Liver (tissue), 9 donors: Measurements from ENCODE around the gene STRADA. TPM values are rescaled to one million over a fixed set of nuclear protein-coding genes. Genes with fewer than 3 reads are reported as not detected.
A peak's percentile ranks its signal among the peaks of the same experiment; 100 is the strongest.

Source experiments
- DNase-seq: peaks from one replicate; pipeline ENCODE4 v3.0.0-alpha.2; 2017; ENCODE audit warnings: low spot score
- H3K27ac ChIP-seq, 2 donors: one replicate each; pipeline ENCODE4 v1.7.0; 2013; ENCODE audit warnings: inconsistent platforms in 2 of 2, low read length in 2 of 2, control low read depth in 1 of 2, low read depth in 1 of 2, mild to moderate bottlenecking in 1 of 2
- H3K27me3 ChIP-seq, 4 donors: one replicate each; pipeline versions ENCODE4 v1.6.1 to v1.7.0; 2013; ENCODE audit warnings: low read length in 3 of 4, inconsistent platforms in 1 of 4, mild to moderate bottlenecking in 1 of 4, moderate library complexity in 1 of 4; ENCODE audit not compliant: control insufficient read depth in 4 of 4, insufficient read depth in 4 of 4
- H3K36me3 ChIP-seq, 4 donors: one replicate each; pipeline versions ENCODE4 v1.6.1 to v1.7.0; 2013; ENCODE audit warnings: low read length in 3 of 4, mild to moderate bottlenecking in 3 of 4, low read depth in 1 of 4, moderate library complexity in 1 of 4; ENCODE audit not compliant: control insufficient read depth in 4 of 4, insufficient read depth in 3 of 4
- H3K4me1 ChIP-seq, 4 donors: one replicate each; pipeline versions ENCODE4 v1.6.1 to v1.7.0; 2013; ENCODE audit warnings: low read length in 3 of 4, mild to moderate bottlenecking in 3 of 4, moderate library complexity in 1 of 4; ENCODE audit not compliant: control insufficient read depth in 4 of 4, insufficient read depth in 4 of 4
- H3K4me3 ChIP-seq, 3 donors: one replicate each; pipeline versions ENCODE4 v1.6.1 to v1.7.0; 2013; ENCODE audit warnings: low read length in 3 of 3, control low read depth in 1 of 3, low read depth in 1 of 3, mild to moderate bottlenecking in 1 of 3
- H3K9ac ChIP-seq, 2 donors: one replicate each; pipeline ENCODE4 v1.7.0; 2013; ENCODE audit warnings: low read length in 2 of 2, mild to moderate bottlenecking in 2 of 2, moderate library complexity in 2 of 2, control low read depth in 1 of 2, low read depth in 1 of 2
- H3K9me3 ChIP-seq, 4 donors: one replicate each; pipeline versions ENCODE4 v1.6.1 to v1.7.0; 2013; ENCODE audit warnings: low read length in 3 of 4; ENCODE audit not compliant: control insufficient read depth in 4 of 4
- EGR1 ChIP-seq, 2 donors: IDR thresholded peaks; 2 replicates each; pipeline ENCODE4 v1.6.1; 2016 to 2018; ENCODE audit warnings: antibody characterized with exemption in 2 of 2, low read depth in 2 of 2
- FOXA1 ChIP-seq: IDR thresholded peaks from 2 replicates; pipeline ENCODE4 v1.6.1; 2016; ENCODE audit warnings: antibody characterized with exemption
- FOXA2 ChIP-seq: IDR thresholded peaks from 2 replicates; pipeline ENCODE4 v1.6.1; 2016; ENCODE audit warnings: antibody characterized with exemption
- GABPA ChIP-seq, 2 donors: IDR thresholded peaks in 1 of 2; conservative IDR thresholded peaks in 1 of 2; 2 replicates each; pipeline ENCODE4 v1.6.1; 2016; ENCODE audit warnings: antibody characterized with exemption in 2 of 2, mild to moderate bottlenecking in 1 of 2, moderate library complexity in 1 of 2
- HNF4A ChIP-seq, 2 donors: conservative IDR thresholded peaks; 2 replicates each; pipeline ENCODE4 v1.6.1; 2016; ENCODE audit warnings: antibody characterized with exemption in 2 of 2, mild to moderate bottlenecking in 2 of 2
- HNF4G ChIP-seq: IDR thresholded peaks from 2 replicates; pipeline ENCODE4 v1.6.1; 2016; ENCODE audit warnings: antibody characterized with exemption
- JUND ChIP-seq, 2 donors: IDR thresholded peaks; 2 replicates each; pipeline ENCODE4 v1.6.1; 2016; ENCODE audit warnings: antibody characterized with exemption in 2 of 2
- NR2F2 ChIP-seq: IDR thresholded peaks from 2 replicates; pipeline ENCODE4 v1.6.1; 2016; ENCODE audit warnings: antibody characterized with exemption
- RAD21 ChIP-seq, 2 donors: IDR thresholded peaks; 2 replicates each; pipeline ENCODE4 v1.6.1; 2016; ENCODE audit warnings: antibody characterized with exemption in 2 of 2, mild to moderate bottlenecking in 2 of 2
- RXRA ChIP-seq, 2 donors: IDR thresholded peaks; 2 replicates each; pipeline ENCODE4 v1.6.1; 2017 to 2018; ENCODE audit warnings: antibody characterized with exemption in 2 of 2, mild to moderate bottlenecking in 1 of 2
- SP1 ChIP-seq: IDR thresholded peaks from 2 replicates; pipeline ENCODE4 v1.6.1; 2018; ENCODE audit warnings: antibody characterized with exemption, mild to moderate bottlenecking
- TAF1 ChIP-seq: conservative IDR thresholded peaks from 2 replicates; pipeline ENCODE4 v1.6.1; 2016; ENCODE audit warnings: antibody characterized with exemption, mild to moderate bottlenecking
- YY1 ChIP-seq: IDR thresholded peaks from 2 replicates; pipeline ENCODE4 v1.6.1; 2016; ENCODE audit warnings: antibody characterized with exemption, mild to moderate bottlenecking
- WGBS: extraction: QIAGEN DNeasy Blood & Tissue Kit; methylation state at CpG from one replicate; pipeline ENCODE4 v1.1.7; 2013; 5-methylcytosine and 5-hydroxymethylcytosine counted together
- polyA plus RNA-seq, 2 donors: library from polyadenylated mRNA; stranded (reverse) in 1 of 2; unstranded in 1 of 2; fragments of 200-250 nt in 1 of 2; fragments of >200 nt in 1 of 2; fragmentation: Nextera tagmentation in 1 of 2; extraction: Ambion mirVana in 1 of 2; gene quantifications; one replicate each; pipeline versions ENCODE4 v1.2.1 to v1.2.3, GENCODE V29; 2013 to 2015
- total RNA-seq, 2 donors: library from RNA; depleted of rRNA; stranded (reverse); fragments of >200 nt; gene quantifications; one replicate each; pipeline ENCODE4 v1.2.3, GENCODE V29; 2014
- TF ChIP-seq, protein P1 (sequence below): IDR thresholded peaks from 2 replicates; pipeline ENCODE4 v1.6.1; 2016; ENCODE audit warnings: antibody characterized with exemption, mild to moderate bottlenecking
- TF ChIP-seq, protein P2 (sequence below): IDR thresholded peaks from 2 replicates; pipeline ENCODE4 v1.6.1; 2016; ENCODE audit warnings: antibody characterized with exemption
- TF ChIP-seq, protein P3 (sequence below): fragments of 150-350 bp; IDR thresholded peaks from 2 replicates; pipeline ENCODE4 v1.5.1; 2017; ENCODE audit warnings: improper control_type of control experiment, low read depth, low read length; ENCODE audit not compliant: missing input control
- TF ChIP-seq, protein P4 (sequence below): IDR thresholded peaks from 2 replicates; pipeline ENCODE4 v1.6.1; 2016; ENCODE audit warnings: antibody characterized with exemption
- TF ChIP-seq, protein P5 (sequence below): IDR thresholded peaks from 2 replicates; pipeline ENCODE4 v1.6.1; 2016; ENCODE audit warnings: antibody characterized with exemption
- donor health status: healthy.
- donor health status: healthy.
- donor health status: healthy.
- donor health status: healthy.
- donor health status: healthy.

The STRADA gene
- total and polyA plus RNA-seq, 4 donors: 7.7 to 17.9 (median 8.2) TPM

DNA sequence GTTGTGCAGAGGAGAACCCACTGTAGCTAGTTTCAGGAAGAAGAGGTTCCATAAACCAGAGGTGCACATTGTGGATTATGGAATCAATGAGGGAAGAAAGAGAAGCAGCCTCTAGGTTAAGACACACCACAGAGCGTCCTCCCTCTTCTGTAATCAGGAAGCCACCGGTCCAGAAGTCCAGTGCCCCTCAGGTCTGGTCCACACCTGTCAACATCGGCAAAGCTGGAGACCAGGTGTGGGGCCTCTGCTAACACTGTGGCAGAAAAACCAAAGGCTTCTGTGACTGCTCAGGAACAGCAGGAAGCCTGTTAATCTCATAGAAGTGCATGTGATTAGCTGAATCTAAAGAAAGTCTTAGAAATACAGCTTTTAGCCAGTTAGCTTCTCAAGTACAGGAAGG, 65.0 kb downstream of the STRADA start (continued):
- TF ChIP-seq, protein P1, sequence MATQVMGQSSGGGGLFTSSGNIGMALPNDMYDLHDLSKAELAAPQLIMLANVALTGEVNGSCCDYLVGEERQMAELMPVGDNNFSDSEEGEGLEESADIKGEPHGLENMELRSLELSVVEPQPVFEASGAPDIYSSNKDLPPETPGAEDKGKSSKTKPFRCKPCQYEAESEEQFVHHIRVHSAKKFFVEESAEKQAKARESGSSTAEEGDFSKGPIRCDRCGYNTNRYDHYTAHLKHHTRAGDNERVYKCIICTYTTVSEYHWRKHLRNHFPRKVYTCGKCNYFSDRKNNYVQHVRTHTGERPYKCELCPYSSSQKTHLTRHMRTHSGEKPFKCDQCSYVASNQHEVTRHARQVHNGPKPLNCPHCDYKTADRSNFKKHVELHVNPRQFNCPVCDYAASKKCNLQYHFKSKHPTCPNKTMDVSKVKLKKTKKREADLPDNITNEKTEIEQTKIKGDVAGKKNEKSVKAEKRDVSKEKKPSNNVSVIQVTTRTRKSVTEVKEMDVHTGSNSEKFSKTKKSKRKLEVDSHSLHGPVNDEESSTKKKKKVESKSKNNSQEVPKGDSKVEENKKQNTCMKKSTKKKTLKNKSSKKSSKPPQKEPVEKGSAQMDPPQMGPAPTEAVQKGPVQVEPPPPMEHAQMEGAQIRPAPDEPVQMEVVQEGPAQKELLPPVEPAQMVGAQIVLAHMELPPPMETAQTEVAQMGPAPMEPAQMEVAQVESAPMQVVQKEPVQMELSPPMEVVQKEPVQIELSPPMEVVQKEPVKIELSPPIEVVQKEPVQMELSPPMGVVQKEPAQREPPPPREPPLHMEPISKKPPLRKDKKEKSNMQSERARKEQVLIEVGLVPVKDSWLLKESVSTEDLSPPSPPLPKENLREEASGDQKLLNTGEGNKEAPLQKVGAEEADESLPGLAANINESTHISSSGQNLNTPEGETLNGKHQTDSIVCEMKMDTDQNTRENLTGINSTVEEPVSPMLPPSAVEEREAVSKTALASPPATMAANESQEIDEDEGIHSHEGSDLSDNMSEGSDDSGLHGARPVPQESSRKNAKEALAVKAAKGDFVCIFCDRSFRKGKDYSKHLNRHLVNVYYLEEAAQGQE: no peak
- TF ChIP-seq JUND (IDR thresholded peaks at IDR 0.05): no peak
- TF ChIP-seq FOXA1: no peak
- TF ChIP-seq EGR1 (IDR thresholded peaks at IDR 0.05; ENCODE audit: low read depth in 2 of 2): no peak
- no peak for TF ChIP-seq SP1
- TF ChIP-seq GABPA (IDR thresholded peaks at IDR 0.05 in 1 of 2, conservative IDR thresholded peaks at IDR 0.05 in 1 of 2): no peak
- TF ChIP-seq, protein P2, sequence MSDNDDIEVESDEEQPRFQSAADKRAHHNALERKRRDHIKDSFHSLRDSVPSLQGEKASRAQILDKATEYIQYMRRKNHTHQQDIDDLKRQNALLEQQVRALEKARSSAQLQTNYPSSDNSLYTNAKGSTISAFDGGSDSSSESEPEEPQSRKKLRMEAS: no peak
- no peak for TF ChIP-seq YY1
- no peak for TF ChIP-seq RAD21 (IDR thresholded peaks at IDR 0.05)
- no peak for TF ChIP-seq FOXA2
- no peak for TF ChIP-seq RXRA (IDR thresholded peaks at IDR 0.05)

DNA sequence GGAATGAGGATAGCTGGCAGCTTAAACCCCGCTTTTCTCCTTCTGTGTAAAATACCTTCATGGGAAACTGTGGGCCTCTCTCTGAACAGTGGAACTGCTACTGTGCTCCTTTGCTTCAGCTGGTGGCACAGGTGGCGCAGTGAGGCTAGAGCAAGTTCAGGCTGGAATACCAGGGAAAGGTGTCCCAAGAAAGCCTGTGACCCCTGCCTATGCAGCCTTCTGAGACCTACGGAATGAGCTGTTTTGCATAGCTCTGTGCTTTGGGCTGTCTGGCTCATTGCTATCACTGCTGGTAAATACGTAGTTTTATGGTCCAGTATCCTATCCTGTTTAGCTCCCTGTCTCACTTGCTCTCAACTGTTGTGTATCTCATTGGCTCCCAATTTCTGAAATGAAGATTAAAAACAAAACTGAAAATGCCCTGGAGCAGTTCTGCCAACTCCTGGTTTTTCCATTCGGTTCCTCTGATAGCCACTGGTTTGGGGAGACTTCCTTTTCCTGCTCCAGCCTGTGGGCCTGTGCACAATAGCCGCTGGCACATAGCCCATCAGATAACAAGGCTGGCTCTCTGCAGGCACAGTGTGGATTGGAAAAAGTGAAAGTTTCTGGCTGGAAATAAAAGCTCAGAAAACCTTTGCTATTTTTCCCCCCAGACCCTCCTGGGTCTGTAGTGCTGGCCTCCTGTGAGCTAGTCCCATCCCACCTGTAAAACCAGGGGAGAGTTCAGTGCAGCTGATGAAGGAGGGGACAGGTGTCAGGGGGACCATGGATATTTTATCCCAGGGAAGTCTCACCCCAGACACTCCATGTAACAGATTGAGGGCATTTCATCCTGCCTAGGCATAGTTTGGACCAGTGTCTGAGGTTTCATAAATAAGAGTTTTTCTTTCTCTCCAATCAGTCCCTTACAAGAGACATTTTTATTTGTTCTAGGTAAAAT, 65.7 kb downstream of the STRADA start:
- peak overlapping the region in 1 of 3 donors; percentile 8 for H3K4me3 ChIP-seq
- peaks cover 0 to 8% (median 3%) of the 10 kb centered on the region in 4 donors for H3K36me3 ChIP-seq
- no peaks in the 10 kb centered on the region for H3K9me3 ChIP-seq
- peaks cover 0 to 24% (median 16%) of the 10 kb centered on the region in 4 donors for H3K4me1 ChIP-seq
- peak; percentile 68 for DNase-seq
- no peaks in the 10 kb centered on the region for H3K27me3 ChIP-seq
- H3K27ac ChIP-seq: peak overlapping the region; percentile 81 to 82
- 37% methylated on average over 6 of the region's 6 CpGs for WGBS
- H3K9ac ChIP-seq: peak overlapping the region; percentile 3 to 60
- TF ChIP-seq YY1 (no peak), GABPA (IDR thresholded peaks at IDR 0.05 in 1 of 2, conservative IDR thresholded peaks at IDR 0.05 in 1 of 2) (peak; percentile 52 to 76), SP1 (peak; percentile 61), RXRA (IDR thresholded peaks at IDR 0.05) (peak; percentile 18 to 22), FOXA2 (no peak), RAD21 (IDR thresholded peaks at IDR 0.05) (peak; percentile 47 to 61), NR2F2 (peak; percentile 1), FOXA1 (no peak), HNF4A (conservative IDR thresholded peaks at IDR 0.05) (peak in 1 of 2 donors; percentile 15), TAF1 (no peak), HNF4G (no peak), EGR1 (IDR thresholded peaks at IDR 0.05; ENCODE audit: low read depth in 2 of 2) (peak; percentile 71 to 76), JUND (IDR thresholded peaks at IDR 0.05) (peak in 1 of 2 donors; percentile 27)
- TF ChIP-seq, protein P3, sequence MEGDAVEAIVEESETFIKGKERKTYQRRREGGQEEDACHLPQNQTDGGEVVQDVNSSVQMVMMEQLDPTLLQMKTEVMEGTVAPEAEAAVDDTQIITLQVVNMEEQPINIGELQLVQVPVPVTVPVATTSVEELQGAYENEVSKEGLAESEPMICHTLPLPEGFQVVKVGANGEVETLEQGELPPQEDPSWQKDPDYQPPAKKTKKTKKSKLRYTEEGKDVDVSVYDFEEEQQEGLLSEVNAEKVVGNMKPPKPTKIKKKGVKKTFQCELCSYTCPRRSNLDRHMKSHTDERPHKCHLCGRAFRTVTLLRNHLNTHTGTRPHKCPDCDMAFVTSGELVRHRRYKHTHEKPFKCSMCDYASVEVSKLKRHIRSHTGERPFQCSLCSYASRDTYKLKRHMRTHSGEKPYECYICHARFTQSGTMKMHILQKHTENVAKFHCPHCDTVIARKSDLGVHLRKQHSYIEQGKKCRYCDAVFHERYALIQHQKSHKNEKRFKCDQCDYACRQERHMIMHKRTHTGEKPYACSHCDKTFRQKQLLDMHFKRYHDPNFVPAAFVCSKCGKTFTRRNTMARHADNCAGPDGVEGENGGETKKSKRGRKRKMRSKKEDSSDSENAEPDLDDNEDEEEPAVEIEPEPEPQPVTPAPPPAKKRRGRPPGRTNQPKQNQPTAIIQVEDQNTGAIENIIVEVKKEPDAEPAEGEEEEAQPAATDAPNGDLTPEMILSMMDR: no peak
- TF ChIP-seq, protein P4, sequence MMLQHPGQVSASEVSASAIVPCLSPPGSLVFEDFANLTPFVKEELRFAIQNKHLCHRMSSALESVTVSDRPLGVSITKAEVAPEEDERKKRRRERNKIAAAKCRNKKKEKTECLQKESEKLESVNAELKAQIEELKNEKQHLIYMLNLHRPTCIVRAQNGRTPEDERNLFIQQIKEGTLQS: no peak
- TF ChIP-seq, protein P2: peak; percentile 61
- TF ChIP-seq, protein P1: peak; percentile 35
- TF ChIP-seq, protein P5, sequence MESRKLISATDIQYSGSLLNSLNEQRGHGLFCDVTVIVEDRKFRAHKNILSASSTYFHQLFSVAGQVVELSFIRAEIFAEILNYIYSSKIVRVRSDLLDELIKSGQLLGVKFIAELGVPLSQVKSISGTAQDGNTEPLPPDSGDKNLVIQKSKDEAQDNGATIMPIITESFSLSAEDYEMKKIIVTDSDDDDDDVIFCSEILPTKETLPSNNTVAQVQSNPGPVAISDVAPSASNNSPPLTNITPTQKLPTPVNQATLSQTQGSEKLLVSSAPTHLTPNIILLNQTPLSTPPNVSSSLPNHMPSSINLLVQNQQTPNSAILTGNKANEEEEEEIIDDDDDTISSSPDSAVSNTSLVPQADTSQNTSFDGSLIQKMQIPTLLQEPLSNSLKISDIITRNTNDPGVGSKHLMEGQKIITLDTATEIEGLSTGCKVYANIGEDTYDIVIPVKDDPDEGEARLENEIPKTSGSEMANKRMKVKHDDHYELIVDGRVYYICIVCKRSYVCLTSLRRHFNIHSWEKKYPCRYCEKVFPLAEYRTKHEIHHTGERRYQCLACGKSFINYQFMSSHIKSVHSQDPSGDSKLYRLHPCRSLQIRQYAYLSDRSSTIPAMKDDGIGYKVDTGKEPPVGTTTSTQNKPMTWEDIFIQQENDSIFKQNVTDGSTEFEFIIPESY: no peak
